HG03520 (cell line): Measurements from ENCODE around the gene SAP25.
A peak's percentile ranks its signal among the peaks of the same experiment; 100 is the strongest.
"Not testable (repeated sequence)": the region's sequence is repeated elsewhere in the genome, so short reads cannot be mapped to it uniquely, and the experiment has no call there.

Experiments used
- ATAC-seq: cut with Tn5 transposase; IDR thresholded peaks from one replicate; pipeline ENCODE4 v1.9.1; 2021; ENCODE audit warnings: mild to moderate bottlenecking, moderate library complexity; ENCODE audit not compliant: unreplicated experiment

The SAP25 gene

DNA sequence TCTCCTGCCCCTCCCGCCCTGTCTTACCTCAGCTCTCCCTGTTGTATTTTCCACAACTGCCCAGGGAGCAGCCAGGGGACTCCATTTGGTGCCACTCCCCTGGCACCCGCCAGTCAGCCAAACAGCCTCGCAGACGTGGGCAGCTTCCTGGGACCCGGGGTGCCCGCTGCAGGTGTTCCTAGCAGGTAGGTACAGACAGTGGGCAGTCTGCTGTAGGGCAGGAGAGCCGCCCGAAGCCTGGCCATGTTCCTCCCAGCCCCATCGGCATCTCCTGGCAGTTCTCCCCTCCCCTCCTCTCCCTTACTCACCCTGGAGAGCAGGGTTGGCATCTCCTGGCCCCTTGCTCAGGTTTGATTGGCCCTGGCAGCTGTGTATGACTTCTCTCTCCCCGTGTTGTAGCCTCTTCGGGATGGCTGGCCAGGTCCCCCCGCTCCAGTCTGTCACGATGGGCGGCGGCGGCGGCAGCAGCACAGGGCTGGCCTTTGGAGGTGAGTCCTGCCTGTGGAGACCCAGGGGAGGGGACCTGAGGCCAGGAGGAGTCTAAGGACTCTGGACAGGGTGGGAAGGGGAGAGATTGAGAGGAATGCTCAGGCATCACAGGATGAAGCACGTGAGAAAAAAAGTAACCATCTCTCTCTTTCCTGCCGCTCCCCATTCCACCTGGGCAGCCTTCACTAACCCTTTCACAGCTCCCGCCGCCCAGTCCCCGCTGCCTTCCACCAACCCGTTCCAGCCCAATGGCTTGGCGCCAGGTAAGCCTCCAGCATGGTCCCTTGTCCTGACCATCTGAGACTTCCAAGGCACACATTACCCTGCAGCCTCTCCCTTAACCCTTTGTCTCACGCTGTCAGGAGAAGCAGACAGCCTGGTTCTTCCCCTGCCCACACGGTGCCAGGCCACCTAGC, 11.3 kb downstream of the SAP25 start:
- ATAC-seq, result no peak

DNA sequence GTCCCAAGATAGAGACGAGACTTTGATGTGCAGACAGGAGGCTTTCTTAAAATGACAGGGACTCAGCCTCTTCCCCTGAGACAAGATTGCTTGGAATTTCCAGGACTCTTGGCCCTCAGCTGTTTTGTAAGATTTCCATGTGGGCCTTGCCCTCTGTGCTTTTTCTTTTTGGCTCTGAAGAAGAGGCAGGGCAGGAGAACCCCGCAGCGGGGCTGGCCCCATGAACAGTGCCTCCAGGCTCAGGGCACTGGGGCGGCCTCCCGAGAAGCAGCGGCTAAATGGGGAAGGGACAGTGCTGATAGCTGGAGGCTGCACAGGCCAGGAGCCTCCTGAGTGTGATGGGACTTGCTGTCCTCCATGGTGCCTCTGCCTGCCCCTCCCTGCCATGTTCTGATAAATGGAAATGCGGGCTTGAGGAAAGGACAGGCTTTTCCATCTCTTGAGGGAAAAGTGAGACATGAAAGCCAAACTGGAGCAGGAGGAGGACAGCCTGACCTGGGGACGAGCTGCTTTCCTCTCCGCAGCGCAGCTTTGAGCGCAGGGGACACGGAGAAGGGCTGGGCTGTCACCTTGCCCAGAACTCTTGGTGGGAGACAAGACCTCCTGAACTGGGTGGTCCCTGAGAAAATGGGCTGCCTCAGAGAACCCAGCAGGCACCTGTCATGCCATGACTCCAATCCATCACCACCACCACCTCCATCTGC, 12.1 kb downstream of the SAP25 start:
- ATAC-seq, result no peak

DNA sequence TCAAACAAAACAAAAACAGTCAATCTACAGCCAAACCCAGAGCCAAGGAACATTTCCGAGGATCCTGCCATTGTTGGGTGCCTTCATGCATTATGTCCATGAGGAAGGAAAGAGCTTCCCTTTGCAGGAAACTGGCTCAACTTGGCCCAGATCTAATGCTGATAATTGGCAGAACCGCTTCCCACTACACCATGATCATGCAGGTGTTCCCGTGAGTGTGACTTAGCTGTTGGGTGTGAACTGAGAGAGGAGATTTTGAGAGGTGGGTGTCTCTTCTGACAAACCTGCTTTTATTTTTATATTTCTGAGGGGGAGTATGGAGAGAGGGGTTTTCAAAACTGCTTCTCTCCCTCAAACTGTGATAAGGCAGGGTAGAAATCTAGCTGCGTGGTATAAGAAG, 14.6 kb downstream of the SAP25 start:
- ATAC-seq, result no peak

DNA sequence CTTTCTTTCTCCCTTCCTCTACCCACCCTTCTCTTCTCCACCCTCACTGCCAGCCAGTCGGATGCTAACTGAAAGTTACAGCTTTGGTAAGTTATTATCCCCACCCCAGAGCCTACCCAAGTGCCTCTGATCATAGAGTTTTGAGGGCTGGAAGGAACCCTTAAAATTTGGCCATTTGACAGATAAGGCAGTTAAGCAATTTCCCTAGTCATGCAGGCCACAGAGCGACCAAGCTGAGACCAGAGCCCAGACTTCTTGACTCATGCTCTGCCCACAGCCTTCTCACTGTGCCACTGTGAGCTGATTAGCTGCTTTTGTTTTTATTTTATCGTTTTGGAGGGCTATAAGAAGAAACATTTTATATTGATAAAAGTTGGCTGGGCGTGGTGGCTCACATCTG, 17.2 kb downstream of the SAP25 start:
- ATAC-seq, result no peak

DNA sequence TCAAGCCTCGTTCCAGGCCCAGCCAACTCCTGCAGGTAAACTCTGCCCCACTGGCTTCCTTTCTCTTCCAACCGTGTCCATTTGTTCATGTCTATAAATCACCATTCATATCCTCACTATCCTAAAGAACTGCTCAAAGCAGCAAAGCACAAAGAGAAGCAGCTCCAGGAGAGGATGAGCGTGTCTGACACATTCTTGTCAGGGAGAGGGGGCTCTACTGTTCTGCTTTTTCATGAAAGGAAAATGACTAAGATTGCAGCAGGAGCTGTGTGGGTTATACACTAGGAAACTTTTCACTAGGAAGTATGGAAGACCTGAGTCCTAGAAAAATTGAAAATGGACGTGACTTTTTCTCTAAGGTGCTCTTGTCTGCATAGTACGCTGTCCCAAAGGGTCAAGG, 18.0 kb downstream of the SAP25 start:
- no peak for ATAC-seq

DNA sequence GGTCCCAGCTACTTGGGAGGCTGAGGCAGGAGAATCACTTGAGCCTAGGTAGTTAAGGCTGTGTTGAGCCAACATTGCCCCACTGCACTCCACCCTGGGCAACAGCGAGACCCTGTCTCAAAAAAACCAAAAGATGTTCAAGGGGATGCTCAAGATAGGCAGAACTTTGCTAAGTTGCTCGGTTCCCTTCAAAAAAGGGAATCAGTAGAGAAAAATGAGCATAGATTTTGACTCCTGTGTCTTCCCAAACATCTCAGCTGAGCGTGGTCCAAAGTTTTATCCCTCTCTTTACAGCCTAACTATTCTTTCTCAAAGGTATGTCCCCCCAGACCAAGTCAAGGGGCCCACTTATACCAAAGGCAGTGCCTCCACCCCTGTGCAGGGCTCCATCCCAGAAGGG, 20.7 kb downstream of the SAP25 start:
- ATAC-seq, result no peak

DNA sequence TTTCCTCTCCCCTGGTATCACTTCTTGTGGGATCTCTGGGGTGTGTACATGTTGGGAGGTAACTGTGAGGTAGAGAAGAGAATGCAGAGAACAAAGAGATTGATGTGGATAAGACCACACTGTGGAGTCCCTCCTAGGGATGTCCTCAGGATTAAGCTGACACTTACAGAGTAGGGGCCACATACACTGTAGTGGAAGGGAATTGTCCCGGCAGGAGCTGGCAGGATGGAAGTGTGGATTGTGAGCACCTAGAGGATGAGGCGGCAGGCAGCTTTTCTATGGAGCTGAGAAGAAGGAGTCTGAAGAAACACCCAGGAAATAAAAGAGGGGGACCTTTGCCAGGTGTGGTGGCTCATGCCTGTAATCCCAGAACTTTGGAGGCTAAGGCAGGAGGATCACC, 21.2 kb downstream of the SAP25 start:
- ATAC-seq, result no peak

DNA sequence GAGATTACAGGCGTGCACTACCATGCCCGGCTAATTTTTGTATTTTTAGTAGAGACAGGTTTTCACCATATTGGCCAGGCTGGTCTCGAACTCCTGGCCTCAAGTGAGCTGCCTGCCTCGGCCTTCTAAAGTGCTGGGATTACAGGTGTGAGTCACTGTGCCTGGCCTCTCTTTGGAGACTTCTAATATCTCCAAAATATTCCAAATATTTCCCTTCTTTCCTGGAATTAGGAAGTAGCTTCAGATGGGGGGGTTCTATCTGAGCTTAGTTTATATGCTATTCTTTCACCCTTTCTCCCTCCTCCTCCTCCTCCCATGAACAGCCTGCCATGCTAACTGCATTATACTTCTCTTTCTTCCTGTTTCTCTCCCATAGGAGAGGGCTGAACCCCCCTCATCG, 25.3 kb downstream of the SAP25 start:
- not testable (repeated sequence) for ATAC-seq

DNA sequence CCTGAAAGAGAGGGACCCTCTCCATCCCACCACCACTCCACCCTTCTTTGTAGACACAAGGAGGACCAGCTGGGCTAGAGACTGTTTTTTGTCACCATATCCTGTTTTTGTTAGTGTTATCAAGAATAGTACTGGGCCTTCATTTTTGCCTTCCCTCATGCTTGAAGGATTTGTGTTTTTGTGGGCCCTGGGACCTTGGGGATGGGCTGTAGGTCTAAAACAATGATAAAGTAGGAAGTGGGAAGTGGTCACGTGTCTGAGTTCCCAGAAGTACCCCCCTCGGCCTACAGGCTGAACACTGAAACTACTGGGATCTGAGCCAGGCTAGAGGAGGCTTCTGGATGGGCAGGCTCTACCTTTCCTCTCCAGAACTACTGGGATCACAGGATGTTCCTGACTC, 25.8 kb downstream of the SAP25 start:
- ATAC-seq, result no peak

DNA sequence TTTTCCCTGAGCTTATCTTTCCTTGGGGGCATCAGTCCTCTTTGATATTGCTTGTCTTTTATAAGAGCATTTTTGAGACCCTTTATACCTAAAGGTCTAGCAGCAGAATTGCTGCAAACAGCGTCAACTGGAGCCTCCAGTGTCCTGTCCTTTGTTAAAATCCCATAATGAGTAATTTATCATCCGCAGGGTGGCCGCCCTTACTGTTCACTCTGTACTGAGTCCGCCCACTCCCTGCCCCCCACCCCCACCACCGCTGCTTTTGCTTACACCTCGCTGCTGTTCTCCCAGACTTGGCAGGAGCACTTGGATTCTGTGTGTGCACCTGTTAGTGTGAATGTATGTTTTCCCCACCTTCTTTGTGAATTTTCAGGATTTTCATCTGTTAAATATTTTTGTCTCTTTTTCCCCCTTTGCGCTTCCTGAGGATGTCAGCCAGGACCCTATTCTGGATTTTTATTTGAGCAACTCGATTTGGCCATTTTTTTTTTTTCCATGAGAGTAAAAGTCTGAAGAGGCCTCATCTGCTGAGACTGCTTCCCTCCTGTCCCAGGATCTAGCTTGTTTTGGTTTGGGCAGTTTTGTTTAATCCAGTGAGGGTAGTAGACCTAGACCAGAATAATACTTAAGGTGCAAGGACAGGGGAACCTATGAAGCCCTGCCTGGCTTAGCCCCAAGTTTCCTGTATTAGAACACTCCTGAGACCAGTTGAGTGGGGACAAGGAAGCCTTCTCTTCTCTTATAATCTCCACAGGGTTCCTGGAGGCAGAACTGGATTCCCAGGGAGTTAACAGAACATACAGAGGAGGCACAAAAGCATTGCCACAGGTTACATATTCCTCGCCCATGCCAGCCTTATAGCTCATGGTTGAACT, 26.5 kb downstream of the SAP25 start:
- no peak for ATAC-seq

DNA sequence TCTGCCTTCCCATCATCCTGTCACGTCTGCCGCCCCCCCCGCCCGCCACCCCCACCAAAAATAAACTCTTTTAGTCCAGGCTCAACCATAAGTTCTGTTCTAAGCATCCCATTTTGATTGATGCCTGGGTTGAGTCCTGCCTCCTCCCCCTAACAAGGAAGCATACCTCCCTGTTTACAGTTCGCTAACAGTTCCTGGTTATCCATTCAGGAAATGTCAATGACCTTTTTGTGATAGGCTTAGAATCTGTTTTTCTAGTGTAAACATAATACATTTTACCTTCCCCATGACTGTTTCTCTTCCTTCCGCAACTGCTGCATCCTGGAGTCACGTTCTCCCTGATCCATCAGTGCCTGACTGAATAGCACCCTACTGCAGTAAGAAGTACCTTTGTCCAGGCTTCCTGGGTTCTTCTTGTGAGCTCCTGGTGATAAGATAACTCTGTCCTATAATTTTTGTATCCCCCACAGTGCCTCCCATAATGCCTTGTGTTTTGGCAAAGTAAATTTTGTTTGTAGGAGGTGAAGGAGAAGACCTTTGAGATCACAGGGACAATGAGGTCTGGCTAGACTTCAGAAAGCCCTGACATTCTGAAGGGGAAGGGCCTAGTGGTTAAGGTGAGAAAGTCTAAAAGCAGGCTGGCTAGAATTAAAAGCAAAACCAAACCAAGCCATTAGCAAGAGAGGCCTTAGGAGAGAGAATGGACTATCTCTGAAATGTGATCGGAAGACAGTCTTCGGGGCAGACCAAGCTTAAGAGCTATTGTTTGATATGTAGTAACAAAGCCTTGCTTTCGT, 27.4 kb downstream of the SAP25 start:
- no peak for ATAC-seq

DNA sequence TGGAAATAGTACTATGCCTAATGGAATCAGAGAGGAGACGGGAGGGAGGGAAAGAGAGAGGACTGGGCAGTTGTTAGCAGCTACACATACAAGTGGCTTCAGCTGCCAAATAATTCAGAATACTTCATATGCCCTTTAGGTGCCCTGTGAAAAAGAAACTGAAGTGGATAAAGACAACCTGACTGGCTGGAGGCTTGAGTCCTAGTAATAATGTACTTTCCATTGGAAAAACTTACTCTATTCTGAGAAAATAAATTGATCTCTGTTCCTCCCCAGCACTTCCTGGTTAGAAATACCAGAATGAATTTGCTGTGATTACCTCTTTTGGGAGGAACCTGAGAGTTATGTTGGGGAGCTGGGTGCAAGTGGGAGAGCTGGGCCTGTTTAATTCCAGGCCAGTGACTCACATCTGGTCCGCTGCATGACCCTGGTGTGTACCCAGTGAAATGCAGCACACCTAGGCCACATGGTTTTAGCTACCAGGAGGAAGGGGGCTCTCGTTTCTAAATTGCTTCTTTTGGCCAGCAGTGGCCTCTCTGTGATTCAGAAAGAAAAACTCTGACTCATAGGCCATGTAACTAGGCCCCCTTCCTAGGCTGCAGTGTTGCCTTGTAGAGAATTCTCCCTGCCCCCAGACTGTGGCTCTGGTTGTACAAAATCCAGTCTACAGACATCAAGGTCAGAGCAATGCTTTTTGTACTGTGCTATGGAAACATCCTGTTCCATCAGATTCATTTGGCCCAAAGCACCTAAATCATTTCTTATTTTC, 28.2 kb downstream of the SAP25 start:
- peak; percentile 50 for ATAC-seq

DNA sequence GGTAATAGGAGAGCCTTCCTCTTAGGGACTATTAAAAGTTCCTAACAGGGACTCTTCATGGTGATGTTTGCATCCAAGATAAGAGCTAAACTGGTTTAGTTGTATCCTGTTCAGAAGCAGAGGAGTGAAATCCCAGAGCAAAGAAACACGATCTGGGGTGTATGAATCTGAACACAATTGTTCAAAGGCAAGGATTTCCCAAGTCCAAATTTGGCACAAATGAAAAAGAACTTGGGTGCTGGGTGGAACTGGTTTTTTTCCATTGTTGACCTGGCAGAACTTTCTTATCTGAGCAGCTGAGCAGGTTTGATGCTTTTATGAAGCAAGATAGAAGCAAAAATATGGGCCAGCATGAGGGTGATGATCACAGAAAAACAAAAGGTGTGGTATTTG, 28.7 kb downstream of the SAP25 start:
- ATAC-seq, result no peak

DNA sequence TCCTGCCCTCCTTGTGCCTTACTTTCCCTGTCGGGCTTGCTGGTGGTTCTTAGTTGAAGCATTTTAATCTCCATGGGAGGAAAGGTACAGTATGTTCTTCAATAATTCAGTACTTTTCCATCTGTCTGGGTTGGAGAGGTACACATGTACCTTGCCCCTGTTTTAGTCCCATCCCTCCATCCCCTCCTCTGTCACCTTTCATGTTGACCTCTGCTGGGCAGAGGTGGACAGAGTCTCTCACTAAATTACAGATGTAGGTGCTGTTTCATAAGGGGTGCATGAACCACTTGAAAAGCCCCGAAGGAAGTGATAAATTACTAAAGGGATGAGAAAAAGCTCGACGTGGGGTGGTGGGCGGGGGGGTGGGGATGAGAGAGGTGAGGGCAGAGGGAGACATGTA, 29.3 kb downstream of the SAP25 start:
- no peak for ATAC-seq

DNA sequence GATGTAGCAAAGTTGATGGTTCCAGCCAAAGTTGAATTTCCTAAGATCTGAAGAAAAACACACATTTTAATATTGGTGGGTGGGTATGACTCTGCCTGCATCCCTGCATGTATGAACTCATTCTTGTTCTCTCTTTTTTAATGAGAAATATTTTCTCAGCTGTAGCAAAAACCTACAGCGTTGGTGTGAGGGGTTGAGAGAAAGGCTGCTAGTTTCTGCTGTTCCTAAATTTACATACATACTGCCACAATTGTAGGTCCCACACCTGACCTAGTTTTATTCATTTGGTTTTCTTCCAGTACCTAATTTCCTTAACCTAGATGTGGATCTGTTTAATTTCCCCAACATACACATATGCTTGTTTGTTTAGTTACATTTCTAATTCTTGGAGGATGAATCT, 30.1 kb downstream of the SAP25 start:
- ATAC-seq, result no peak

DNA sequence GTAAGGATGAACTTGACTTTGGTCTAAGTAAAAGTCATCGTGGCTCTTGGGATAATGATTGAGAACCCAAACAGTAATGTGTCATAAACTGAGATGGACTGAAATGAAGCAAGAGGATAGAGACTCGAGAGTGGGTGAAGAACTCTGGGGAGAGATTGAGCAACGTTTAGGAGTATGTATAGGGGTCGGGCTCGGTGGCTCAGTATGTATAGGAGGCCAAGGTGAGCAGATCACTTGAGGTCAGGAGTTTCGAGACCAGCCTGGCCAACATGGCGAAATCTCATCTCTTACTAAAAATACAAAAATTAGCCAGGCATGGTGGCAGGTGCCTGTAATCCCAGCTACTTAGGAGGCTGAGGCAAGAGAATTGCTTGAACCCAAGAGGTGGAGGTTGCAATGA, 32.4 kb downstream of the SAP25 start:
- not testable (repeated sequence) for ATAC-seq

DNA sequence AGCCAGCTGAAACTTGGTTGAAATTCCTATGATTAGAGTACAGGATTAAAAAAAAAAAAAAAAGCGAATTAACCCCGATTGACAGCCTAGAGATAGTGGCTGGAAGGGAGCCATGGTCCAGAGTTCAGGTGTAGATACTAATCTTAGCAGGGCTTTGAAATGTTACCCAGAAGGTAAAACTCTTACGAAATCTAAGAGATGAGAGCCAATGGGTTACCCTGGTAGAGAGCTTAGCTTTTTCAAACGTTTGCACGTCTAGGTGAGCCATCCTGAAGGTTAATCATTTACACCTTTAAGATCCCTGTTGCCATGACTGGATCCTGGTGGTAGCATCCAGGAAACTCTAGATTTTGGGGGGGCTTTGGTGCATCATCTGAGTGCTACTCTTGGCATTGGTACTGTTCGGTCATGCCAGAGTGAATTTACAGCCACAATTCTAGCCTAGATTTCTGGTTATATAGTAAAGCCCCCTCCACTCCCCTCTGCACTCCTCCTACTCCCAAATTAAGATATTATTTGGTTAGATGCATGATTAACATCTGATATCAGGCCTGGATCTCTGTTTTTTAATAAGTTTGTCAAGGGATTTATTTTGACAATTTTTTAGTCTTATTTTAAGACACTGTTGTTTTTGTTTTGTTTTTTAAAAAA, 33.5 kb downstream of the SAP25 start:
- no peak for ATAC-seq

DNA sequence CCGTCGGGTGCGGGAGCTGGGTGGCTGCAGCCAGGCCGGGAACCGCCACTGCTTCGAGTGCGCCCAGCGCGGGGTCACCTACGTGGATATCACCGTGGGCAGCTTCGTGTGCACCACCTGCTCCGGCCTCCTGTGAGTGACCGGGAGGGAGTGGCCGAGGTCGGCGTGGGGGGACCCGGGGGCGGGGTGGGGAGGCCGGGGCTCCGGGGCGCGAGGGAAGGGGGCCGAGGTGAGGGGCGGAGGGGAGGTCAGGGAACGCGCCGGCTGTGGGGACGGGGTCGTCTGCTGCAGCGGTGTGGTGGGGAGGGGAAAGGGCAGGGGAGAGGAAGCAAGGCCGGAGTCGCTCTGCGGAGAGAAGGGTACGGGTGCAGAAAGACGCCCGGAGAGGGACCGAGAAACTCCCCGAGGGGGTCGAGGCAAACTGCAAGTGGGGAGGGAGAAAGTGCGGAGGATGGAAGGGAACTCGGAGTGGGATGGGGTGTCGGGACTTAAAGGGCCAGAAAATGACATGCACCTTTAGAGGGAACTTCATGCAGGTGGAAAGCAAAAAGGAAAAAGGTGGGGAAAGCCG, 34.2 kb downstream of the SAP25 start:
- no peak for ATAC-seq
